Naive thymus-derived CD8-positive, alpha-beta T cell (primary cell): ENCODE data around the gene IGFLR1. TPM values are rescaled to one million over a fixed set of nuclear protein-coding genes. Genes with fewer than 3 reads are reported as not detected.
A peak's percentile ranks its signal among the peaks of the same experiment; 100 is the strongest.

ENCODE experiments used
- ATAC-seq, 2 donors: fragments of 150-1000 bp; cut with Tn5 transposase in 1 of 2; sonication (Bioruptor Pico), chemical (Tn5 transposase) in 1 of 2; 1 replicate in 1 of 2; 2 replicates in 1 of 2; pipeline ENCODE4 v1.10.0; 2021; ENCODE audit warnings: mild to moderate bottlenecking in 2 of 2, moderate library complexity in 2 of 2
- POLR2A ChIA-PET: fragments of 350-600 bp; sonication (Branson Sonifier 250); formaldehyde crosslinking; loops from one replicate; lab custom pipeline; 2021; ENCODE audit warnings: antibody characterized with exemption; lab: Charles Lee
- DNase-seq, 10 donors: peaks; one replicate each; pipeline versions ENCODE4 v3.0.0 to v3.0.0-alpha.2; 2020 to 2022
- H3K27ac Mint-ChIP-seq, 10 donors: one replicate each; pipeline ENCODE4 v1.8.0; 2020 to 2022; ENCODE audit warnings: mild to moderate bottlenecking in 10 of 10, mixed read lengths in 10 of 10, moderate library complexity in 4 of 10, inconsistent platforms in 1 of 10
- H3K27me3 Mint-ChIP-seq, 5 donors: one replicate each; pipeline ENCODE4 v1.8.0; 2021 to 2022; ENCODE audit warnings: mixed read lengths in 5 of 5
- H3K36me3 Mint-ChIP-seq, 3 donors: one replicate each; pipeline ENCODE4 v1.8.0; 2020 to 2022; ENCODE audit warnings: mixed read lengths in 3 of 3, mild to moderate bottlenecking in 2 of 3, inconsistent platforms in 1 of 3
- H3K4me1 Mint-ChIP-seq, 4 donors: one replicate each; pipeline ENCODE4 v1.8.0; 2021 to 2022; ENCODE audit warnings: mixed read lengths in 4 of 4
- H3K4me3 Mint-ChIP-seq, 10 donors: one replicate each; pipeline ENCODE4 v1.8.0; 2020 to 2022; ENCODE audit warnings: mild to moderate bottlenecking in 10 of 10, mixed read lengths in 10 of 10, moderate library complexity in 6 of 10, inconsistent platforms in 1 of 10
- H3K9me3 Mint-ChIP-seq, 9 donors: one replicate each; pipeline ENCODE4 v1.8.0; 2020 to 2022; ENCODE audit warnings: mixed read lengths in 9 of 9, mild to moderate bottlenecking in 3 of 9, inconsistent platforms in 1 of 9, moderate library complexity in 1 of 9
- polyA plus RNA-seq, 3 donors: library from polyadenylated mRNA; unstranded; fragments of 300-500 nt; fragmentation: Illumina TruSeq; gene quantifications; one replicate each; pipeline ENCODE4 v1.2.3, GENCODE V29; 2021
- total RNA-seq, 8 experiments: library from RNA in 2 of 8; stranded (reverse) in 2 of 8; gene quantifications; one replicate each; pipeline ENCODE4 v1.2.3 and lab custom pipeline; 2021 to 2026

The IGFLR1 gene
- total and polyA plus RNA-seq, 5 experiments from 2014 or later, result 70.2 to 92.7 (median 82.5) TPM

- POLR2A ChIA-PET, result interaction anchor here (0.7 to 2.6 kb wide), 15 partner anchors 8 to 95 kb away, joined by 3 to 26 read pairs (median 4); partner anchors contain the start of genes COX6B1, HSPB6, KMT2B and LIN37
- Mint-ChIP-seq H3K4me3 (peak overlapping the region; percentile 91 to 99 (median 96)), H3K27ac (peak overlapping the region; percentile 88 to 99 (median 94)), H3K36me3 (peaks cover 4 to 23% (median 5%) of the 10 kb centered on the region in 3 donors), H3K9me3 (no peaks in the 10 kb centered on the region), H3K4me1 (peaks cover 29 to 66% (median 59%) of the 10 kb centered on the region in 4 donors), H3K27me3 (no peaks in the 10 kb centered on the region)
- DNase-seq (peak; percentile 88 to 97 (median 94)), ATAC-seq (peak; percentile 65 to 68)
Observed at GRCh38 chr19:35740423-35741202, 1.6 kb downstream of the IGFLR1 start.

GRCh38 chr19:35740108-35740422 is 2.2 kb downstream of the IGFLR1 start:
- Mint-ChIP-seq H3K27ac (peak overlapping the region in 4 of 10 donors; percentile 93 to 99 (median 96)), H3K9me3 (no peaks in the 10 kb centered on the region), H3K4me1 (peaks cover 30 to 63% (median 58%) of the 10 kb centered on the region in 4 donors), H3K4me3 (peak overlapping the region; percentile 91 to 99 (median 96)), H3K36me3 (peaks cover 4 to 27% (median 5%) of the 10 kb centered on the region in 3 donors), H3K27me3 (no peaks in the 10 kb centered on the region)
- POLR2A ChIA-PET, result interaction anchor here (0.7 to 2.6 kb wide), 14 partner anchors 8 to 92 kb away, joined by 3 to 26 read pairs (median 4); partner anchors contain the start of genes COX6B1, HSPB6, KMT2B and LIN37
- DNase-seq (no peak), ATAC-seq (peak in 1 of 2 donors; percentile 21)

GRCh38 chr19:35739275-35740107 is 2.8 kb downstream of the IGFLR1 start:
- DNase-seq (no peak), ATAC-seq (no peak)
- H3K9me3 Mint-ChIP-seq, result no peaks in the 10 kb centered on the region
- peaks cover 29 to 63% (median 59%) of the 10 kb centered on the region in 4 donors for H3K4me1 Mint-ChIP-seq
- POLR2A ChIA-PET, result interaction anchor here (1.7 to 2.6 kb wide), 4 partner anchors 13 to 37 kb away, joined by 4 to 26 read pairs (median 5); no protein-coding TSS in a partner anchor
- peak overlapping the region; percentile 53 to 98 (median 94) for H3K4me3 Mint-ChIP-seq
- no peaks in the 10 kb centered on the region for H3K27me3 Mint-ChIP-seq
- H3K36me3 Mint-ChIP-seq, result peaks cover 4 to 31% (median 5%) of the 10 kb centered on the region in 3 donors
- peak overlapping the region in 6 of 10 donors; percentile 5 to 99 (median 44) for H3K27ac Mint-ChIP-seq

GRCh38 chr19:35738887-35739229 is 3.4 kb downstream of the IGFLR1 start:
- H3K4me1 Mint-ChIP-seq, result peaks cover 32 to 63% (median 54%) of the 10 kb centered on the region in 4 donors
- POLR2A ChIA-PET, result interaction anchor here (2.6 kb wide), 1 partner anchor 19 kb away, joined by 26 read pairs; no protein-coding TSS in a partner anchor
- peak overlapping the region in 4 of 10 donors; percentile 55 to 80 (median 68) for H3K27ac Mint-ChIP-seq
- no peaks in the 10 kb centered on the region for H3K27me3 Mint-ChIP-seq
- DNase-seq (no peak), ATAC-seq (no peak)
- peaks cover 4 to 38% (median 5%) of the 10 kb centered on the region in 3 donors for H3K36me3 Mint-ChIP-seq
- H3K4me3 Mint-ChIP-seq, result peak overlapping the region in 8 of 10 donors; percentile 6 to 96 (median 57)
- no peaks in the 10 kb centered on the region for H3K9me3 Mint-ChIP-seq

GRCh38 chr19:35738021-35738886 is 4.0 kb downstream of the IGFLR1 start:
- peak overlapping the region in 5 of 10 donors; percentile 38 to 80 (median 63) for H3K27ac Mint-ChIP-seq
- H3K9me3 Mint-ChIP-seq, result no peaks in the 10 kb centered on the region
- no peak for ATAC-seq
- POLR2A ChIA-PET, result interaction anchor here (1.1 to 1.6 kb wide), 2 partner anchors 10 to 11 kb away, joined by 4 to 5 read pairs; partner anchors contain the start of gene LIN37
- H3K36me3 Mint-ChIP-seq, result peaks cover 4 to 38% (median 5%) of the 10 kb centered on the region in 3 donors
- peaks cover 32 to 61% (median 49%) of the 10 kb centered on the region in 4 donors for H3K4me1 Mint-ChIP-seq
- peak overlapping the region in 7 of 10 donors; percentile 6 to 96 (median 26) for H3K4me3 Mint-ChIP-seq
- no peak for DNase-seq
- no peaks in the 10 kb centered on the region for H3K27me3 Mint-ChIP-seq

GRCh38 chr19:35736913-35737886 is 5.1 kb downstream of the IGFLR1 start:
- DNase-seq, result peak in 1 of 10 donors; percentile 27
- H3K4me1 Mint-ChIP-seq, result peaks cover 25 to 52% (median 40%) of the 10 kb centered on the region in 4 donors
- H3K36me3 Mint-ChIP-seq, result peaks cover under 1 to 36% (median under 1%) of the 10 kb centered on the region in 3 donors
- H3K27ac Mint-ChIP-seq, result peak overlapping the region in 8 of 10 donors; percentile 24 to 89 (median 82)
- H3K27me3 Mint-ChIP-seq, result no peaks in the 10 kb centered on the region
- ATAC-seq, result no peak
- POLR2A ChIA-PET, result interaction anchor here (0.6 to 1.6 kb wide), 7 partner anchors 10 to 219 kb away, joined by 3 to 5 read pairs (median 4); partner anchors contain the start of gene LIN37
- no peaks in the 10 kb centered on the region for H3K9me3 Mint-ChIP-seq
- H3K4me3 Mint-ChIP-seq, result peak overlapping the region in 2 of 10 donors; percentile 55

- Mint-ChIP-seq H3K36me3 (peaks cover 0 to 55% (median 5%) of the 10 kb centered on the region in 3 donors), H3K4me1 (peaks cover 17 to 41% (median 31%) of the 10 kb centered on the region in 4 donors), H3K27ac (peak overlapping the region in 4 of 10 donors; percentile 53 to 89 (median 77)), H3K27me3 (no peaks in the 10 kb centered on the region), H3K9me3 (no peaks in the 10 kb centered on the region), H3K4me3 (no peak overlapping the region)
- no peak for ATAC-seq
- DNase-seq, result no peak
- POLR2A ChIA-PET, result interaction anchor here (1.7 kb wide), 1 partner anchor 33 kb away, joined by 4 read pairs; no protein-coding TSS in a partner anchor
Observed at GRCh38 chr19:35734889-35735288, 7.4 kb downstream of the IGFLR1 start.

GRCh38 chr19:35734273-35734672 is 8.0 kb downstream of the IGFLR1 start:
- H3K4me3 Mint-ChIP-seq, result no peak overlapping the region
- H3K27me3 Mint-ChIP-seq, result no peaks in the 10 kb centered on the region
- no peak for DNase-seq
- no peak for ATAC-seq
- H3K27ac Mint-ChIP-seq, result peak overlapping the region in 8 of 10 donors; percentile 20 to 89 (median 74)
- POLR2A ChIA-PET, result interaction anchor here (1.1 kb wide), 2 partner anchors 11 to 121 kb away, joined by 3 to 5 read pairs; partner anchors contain the start of genes HAUS5, PSENEN and U2AF1L4
- peaks cover 0 to 61% (median 6%) of the 10 kb centered on the region in 3 donors for H3K36me3 Mint-ChIP-seq
- H3K4me1 Mint-ChIP-seq, result peaks cover 11 to 36% (median 28%) of the 10 kb centered on the region in 4 donors
- H3K9me3 Mint-ChIP-seq, result no peaks in the 10 kb centered on the region

GRCh38 chr19:35733180-35734125 is 8.8 kb downstream of the IGFLR1 start:
- ATAC-seq (no peak), DNase-seq (no peak)
- H3K4me1 Mint-ChIP-seq, result peaks cover 7 to 32% (median 24%) of the 10 kb centered on the region in 4 donors
- POLR2A ChIA-PET, result interaction anchor here (1.1 kb wide), 2 partner anchors 12 to 121 kb away, joined by 3 to 5 read pairs; partner anchors contain the start of genes HAUS5, PSENEN and U2AF1L4
- no peaks in the 10 kb centered on the region for H3K9me3 Mint-ChIP-seq
- H3K4me3 Mint-ChIP-seq, result no peak overlapping the region
- H3K27me3 Mint-ChIP-seq, result no peaks in the 10 kb centered on the region
- H3K27ac Mint-ChIP-seq, result peak overlapping the region in 8 of 10 donors; percentile 20 to 83 (median 63)
- H3K36me3 Mint-ChIP-seq, result peaks cover 0 to 64% (median 11%) of the 10 kb centered on the region in 3 donors
